ENCODE results near the gene S100P. TPM values are rescaled to one million over a fixed set of nuclear protein-coding genes. Genes with fewer than 3 reads are reported as not detected.
"Not testable (repeated sequence)": the region's sequence is repeated elsewhere in the genome, so short reads cannot be mapped to it uniquely, and the experiment has no call there.

Gene S100P
- total RNA-seq, 1 experiment from 2014 or later = 480 TPM

- Histone ChIP-seq H3K4me2 (peak overlapping the region; percentile 97), H3K79me2 (ENCODE audit: low read depth) (peaks cover 32% of the 10 kb centered on the region), H3K4me3 (peak overlapping the region; percentile 62), H3K4me1 (replicated peaks; ENCODE audit: insufficient read depth) (peaks cover 30% of the 10 kb centered on the region), H3K36me3 (ENCODE audit: low read depth) (peaks cover 11% of the 10 kb centered on the region; the same call in 1 of the 2 replicates), H3K27ac (peak overlapping the region; percentile 76), H3F3A (ENCODE audit: insufficient read depth, low read depth) (peaks cover 21% of the 10 kb centered on the region), H2AFZ (peak overlapping the region; percentile 85), H4K20me1 (ENCODE audit: insufficient read depth) (peaks cover 23% of the 10 kb centered on the region)
- intact Hi-C loops (cut with micrococcal nuclease; ENCODE audit: unreplicated experiment) = loop anchor here (5.0 kb wide), 1 partner anchor 126 kb away; no protein-coding TSS in a partner anchor
- not testable (repeated sequence) for H3K27me3 ChIP-seq (ENCODE audit: insufficient read depth, low read depth); H3K9me2 ChIP-seq (ENCODE audit: insufficient read depth); H3K9me3 ChIP-seq (ENCODE audit: insufficient read depth, low read depth)
- BruUV-seq (replicated peaks) = TSS peak; percentile 97
- ChIA-PET POLR2A (ENCODE audit: unreplicated experiment) (interaction anchor here (0.6 to 1.7 kb wide), 9 partner anchors 16 to 1199 kb away, joined by 3 to 28 read pairs (median 8); partner anchors contain the start of gene MRFAP1L1), CTCF (interaction anchor here (0.6 kb wide), 3 partner anchors 16 to 411 kb away, joined by 4 to 5 read pairs (median 4); no protein-coding TSS in a partner anchor)
- peak; percentile 60 to 61 for DNase-seq
Observed at GRCh38 chr4:6673191-6673659, 20.5 kb upstream of the S100P start.

- peak overlapping the region; percentile 97 for H3K4me2 ChIP-seq
- ChIA-PET POLR2A (ENCODE audit: unreplicated experiment) (interaction anchor here (0.6 to 1.7 kb wide), 7 partner anchors 15 to 167 kb away, joined by 3 to 28 read pairs (median 3); partner anchors contain the start of gene MRFAP1L1), CTCF (interaction anchor here (0.6 to 1.6 kb wide), 7 partner anchors 14 to 865 kb away, joined by 3 to 11 read pairs (median 5); partner anchors contain the start of genes BLOC1S4 and S100P)
- intact Hi-C loops (cut with micrococcal nuclease; ENCODE audit: unreplicated experiment) = loop anchor here (1.0 to 5.0 kb wide), 3 partner anchors 15 to 127 kb away; partner anchors contain the start of gene BLOC1S4
- no peaks in the 10 kb centered on the region for H3K9me2 ChIP-seq (ENCODE audit: insufficient read depth)
- H3F3A ChIP-seq (ENCODE audit: insufficient read depth, low read depth) = peaks cover 16% of the 10 kb centered on the region
- peaks cover 32% of the 10 kb centered on the region for H3K79me2 ChIP-seq (ENCODE audit: low read depth)
- BruUV-seq (replicated peaks) = TSS peak; percentile 75
- H3K27me3 ChIP-seq (ENCODE audit: insufficient read depth, low read depth) = no peaks in the 10 kb centered on the region
- H4K20me1 ChIP-seq (ENCODE audit: insufficient read depth) = peaks cover 23% of the 10 kb centered on the region
- no peak for TF ChIP-seq CTCF (conservative IDR thresholded peaks at IDR 0.05)
- TF ChIP-seq EZH2 (IDR thresholded peaks at IDR 0.05; ENCODE audit: low read depth) = no peak
- H2AFZ ChIP-seq = peak overlapping the region; percentile 85
- H3K9me3 ChIP-seq (ENCODE audit: insufficient read depth, low read depth) = no peaks in the 10 kb centered on the region
- H3K36me3 ChIP-seq (ENCODE audit: low read depth) = peaks cover 11% of the 10 kb centered on the region; the same call in 1 of the 2 replicates
- peaks cover 24% of the 10 kb centered on the region for H3K4me1 ChIP-seq (replicated peaks; ENCODE audit: insufficient read depth)
- peak overlapping the region; percentile 76 for H3K27ac ChIP-seq
- H3K4me3 ChIP-seq = peak overlapping the region; percentile 62
- DNase-seq = peak; percentile 82 to 89
Observed at GRCh38 chr4:6673660-6674499, 19.8 kb upstream of the S100P start.

- Histone ChIP-seq H3K4me3 (peak overlapping the region; percentile 62), H3K27ac (peak overlapping the region; percentile 59), H3K36me3 (ENCODE audit: low read depth) (peaks cover 11% of the 10 kb centered on the region; the same call in 1 of the 2 replicates), H4K20me1 (ENCODE audit: insufficient read depth) (peaks cover 23% of the 10 kb centered on the region), H2AFZ (peak overlapping the region; percentile 59), H3F3A (ENCODE audit: insufficient read depth, low read depth) (peaks cover 13% of the 10 kb centered on the region; the same call in 1 of the 2 replicates), H3K4me2 (peak overlapping the region; percentile 97), H3K79me2 (ENCODE audit: low read depth) (peaks cover 32% of the 10 kb centered on the region), H3K9me2 (ENCODE audit: insufficient read depth) (no peaks in the 10 kb centered on the region), H3K9me3 (ENCODE audit: insufficient read depth, low read depth) (no peaks in the 10 kb centered on the region), H3K4me1 (replicated peaks; ENCODE audit: insufficient read depth) (peaks cover 21% of the 10 kb centered on the region), H3K27me3 (ENCODE audit: insufficient read depth, low read depth) (no peaks in the 10 kb centered on the region)
- intact Hi-C loops (cut with micrococcal nuclease; ENCODE audit: unreplicated experiment) = loop anchor here (1.0 to 5.0 kb wide), 3 partner anchors 14 to 127 kb away; partner anchors contain the start of gene BLOC1S4
- BruUV-seq (replicated peaks) = no TSS peak
- peak; percentile 53 to 73 for DNase-seq
- ChIA-PET CTCF (interaction anchor here (0.6 to 1.6 kb wide), 11 partner anchors 13 to 864 kb away, joined by 3 to 11 read pairs (median 5); partner anchors contain the start of genes BLOC1S4 and S100P), POLR2A (ENCODE audit: unreplicated experiment) (interaction anchor here (0.6 to 0.9 kb wide), 5 partner anchors 14 to 167 kb away, joined by 3 to 7 read pairs (median 3); no protein-coding TSS in a partner anchor)
- TF ChIP-seq EZH2 (IDR thresholded peaks at IDR 0.05; ENCODE audit: low read depth) (no peak), CTCF (conservative IDR thresholded peaks at IDR 0.05) (peak; percentile 55; the same call in 1 of the 2 replicates)
Observed at GRCh38 chr4:6674500-6675149, 19.1 kb upstream of the S100P start.

Data from PC-9 (cell line).